HG03060 (cell line): ENCODE data around the gene ENAH.
"Not testable (repeated sequence)": the region's sequence is repeated elsewhere in the genome, so short reads cannot be mapped to it uniquely, and the experiment has no call there.

Source experiments
- ATAC-seq: cut with Tn5 transposase; IDR thresholded peaks from one replicate; pipeline ENCODE4 v1.9.1; 2021; ENCODE audit warnings: low read depth, moderate number of reproducible peaks; ENCODE audit not compliant: unreplicated experiment

Gene ENAH

GRCh38 chr1:225534135-225534534, 118.8 kb downstream of the ENAH start:
- ATAC-seq, result no peak

- ATAC-seq, result no peak
Measured at GRCh38 chr1:225533238-225533637, 119.7 kb downstream of the ENAH start.

DNA sequence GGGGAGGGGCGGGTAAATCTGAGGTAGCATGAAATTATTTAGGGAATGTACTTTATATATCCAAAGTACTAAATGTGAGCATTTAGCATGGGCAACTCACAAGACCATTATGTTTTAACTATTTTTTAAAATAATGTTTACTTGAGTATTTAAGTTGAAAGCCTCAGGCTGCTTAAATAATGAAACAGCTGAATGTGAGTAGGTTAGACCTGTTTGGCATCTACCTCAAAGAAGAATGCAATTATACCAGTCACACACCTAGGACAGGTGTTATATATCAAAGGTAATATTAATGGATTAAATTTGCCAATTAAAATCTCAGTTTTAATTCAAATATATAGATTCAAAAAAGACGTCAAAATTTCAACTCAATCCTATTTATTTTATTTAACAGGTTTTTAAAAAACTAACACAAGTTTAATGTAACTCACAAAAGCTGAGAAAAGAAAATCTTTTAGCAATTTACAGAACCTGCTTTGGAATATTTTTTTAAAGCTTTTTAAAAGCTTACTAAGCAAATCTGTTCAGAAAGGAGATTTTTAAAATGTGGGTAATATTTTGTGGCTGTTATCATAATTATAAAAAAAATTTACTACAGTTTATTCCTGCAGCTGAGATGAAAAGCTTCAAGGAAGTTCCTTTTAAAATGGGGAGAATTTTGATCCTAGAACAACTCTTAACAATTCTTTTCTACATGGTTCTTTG, 120.5 kb downstream of the ENAH start:
- no peak for ATAC-seq

- ATAC-seq, result no peak
Measured at GRCh38 chr1:225529726-225530125, 123.2 kb downstream of the ENAH start.

DNA sequence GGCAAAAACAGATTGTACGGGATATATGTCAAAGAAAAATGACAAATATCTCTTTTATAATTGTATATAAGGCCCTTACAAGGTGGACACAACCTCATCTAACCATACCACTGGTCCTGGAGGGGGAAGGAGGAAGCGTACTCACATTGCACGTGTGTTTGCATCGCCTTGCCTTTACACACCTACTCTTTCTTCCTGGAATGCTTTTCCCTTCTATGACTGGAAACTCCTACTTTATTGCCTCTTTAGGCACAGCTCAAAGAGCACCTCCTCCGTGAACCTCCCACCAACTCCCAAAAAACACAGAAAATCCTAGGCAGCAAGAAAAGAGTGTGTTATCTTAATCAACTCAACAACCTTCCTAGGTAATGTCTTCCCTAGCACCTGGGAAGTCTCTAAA, 125.3 kb downstream of the ENAH start:
- no peak for ATAC-seq

DNA sequence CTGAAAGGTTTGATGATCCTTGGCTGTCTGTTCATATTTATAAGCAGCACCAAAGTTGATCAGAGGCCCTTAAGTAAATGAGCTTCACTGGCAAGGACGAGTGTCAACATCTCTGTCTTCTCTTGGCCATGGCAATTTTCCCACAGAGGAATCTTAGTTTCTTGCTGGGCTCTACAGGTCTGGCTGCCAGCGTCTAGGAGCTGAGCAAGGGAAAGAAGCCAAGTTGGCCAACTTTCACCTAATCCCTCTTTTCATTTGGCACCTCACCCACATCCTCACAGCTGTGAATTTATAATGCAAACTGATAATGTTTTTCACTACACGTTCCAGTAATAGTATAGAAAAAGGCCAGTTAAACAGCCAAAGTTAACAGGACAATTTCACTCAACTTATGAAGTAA, 126.0 kb downstream of the ENAH start:
- no peak for ATAC-seq

- ATAC-seq, result no peak
Measured at GRCh38 chr1:225525377-225525776, 127.5 kb downstream of the ENAH start.

DNA sequence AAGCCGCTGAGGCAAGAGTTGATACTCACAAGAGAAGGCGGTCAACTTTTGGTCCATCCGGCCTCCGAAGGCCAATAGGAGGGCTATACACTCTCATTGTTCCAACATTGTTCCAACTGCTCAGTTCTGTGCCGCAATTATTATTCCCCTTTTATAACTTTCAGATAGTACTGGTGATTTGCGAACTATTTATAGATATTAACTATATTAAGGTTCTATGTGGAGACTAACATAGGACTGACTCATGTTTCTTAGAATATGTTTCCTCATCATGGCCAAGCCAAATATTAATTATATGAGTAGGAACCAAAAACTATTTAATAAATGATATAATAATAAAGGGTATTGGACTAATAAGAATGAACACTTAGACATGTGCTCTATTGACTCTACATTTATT, 128.4 kb downstream of the ENAH start:
- no peak for ATAC-seq

GRCh38 chr1:225523263-225523950, 129.5 kb downstream of the ENAH start:
- no peak for ATAC-seq

DNA sequence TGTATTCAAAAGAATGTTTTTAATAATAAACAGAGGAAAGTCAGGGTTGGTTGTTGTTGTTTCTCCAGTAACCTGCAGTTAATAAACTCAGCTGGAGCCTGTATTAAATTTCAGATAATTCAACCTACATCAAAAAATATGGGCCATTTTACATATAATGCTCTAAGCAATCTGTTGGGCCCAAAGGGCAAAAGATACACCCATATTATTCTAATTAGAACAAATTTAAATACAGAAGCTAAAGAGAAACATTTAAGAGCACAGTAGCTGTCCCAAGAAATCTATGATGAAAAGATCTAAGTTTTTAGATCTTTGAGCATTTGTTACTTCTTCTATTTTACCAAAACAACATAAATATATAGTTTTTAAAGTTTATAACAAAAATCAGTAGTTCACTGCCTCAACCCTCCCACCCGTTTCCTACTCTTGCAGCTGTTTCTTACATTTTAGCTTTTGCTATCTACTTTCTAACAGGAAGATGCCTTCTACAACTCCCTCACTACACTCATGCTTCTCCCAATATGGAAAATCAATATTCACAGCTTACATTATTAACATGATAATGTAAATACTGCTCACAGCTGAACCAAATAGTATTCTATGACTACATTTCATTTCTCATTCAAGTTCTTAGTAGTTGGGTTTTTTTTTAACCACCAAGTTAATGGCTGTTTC, 130.2 kb downstream of the ENAH start:
- ATAC-seq, result no peak

DNA sequence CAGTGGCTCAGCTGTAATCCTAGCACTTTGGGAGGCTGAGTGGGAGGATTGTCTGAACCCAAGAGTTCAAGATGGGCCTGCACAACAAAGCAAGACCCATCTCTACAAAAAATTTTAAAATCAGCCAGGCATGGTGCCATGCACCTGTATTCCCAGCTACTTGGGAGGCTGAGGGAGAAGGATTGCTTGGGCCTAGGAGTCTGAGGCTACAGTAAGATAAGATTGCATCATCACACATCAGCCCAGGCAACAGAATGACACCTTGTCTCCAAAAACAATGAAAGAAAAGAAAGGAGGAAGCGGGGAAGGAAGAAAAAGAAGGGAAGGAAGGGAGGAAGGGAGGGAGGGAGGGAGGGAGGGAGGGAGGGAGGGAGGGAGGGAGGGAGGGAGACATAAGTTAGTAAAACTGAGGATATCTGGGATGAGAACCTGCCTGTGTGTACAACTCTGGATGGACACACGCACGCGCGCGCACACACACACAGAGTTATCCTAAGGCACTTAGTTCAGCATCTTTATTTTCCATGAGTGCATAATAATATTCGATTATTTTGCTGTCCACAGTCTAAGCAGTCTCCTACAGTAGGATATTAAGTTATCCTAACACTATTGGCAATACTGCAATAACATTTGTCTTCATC, 132.2 kb downstream of the ENAH start:
- ATAC-seq, result no peak

GRCh38 chr1:225519166-225519863, 133.6 kb downstream of the ENAH start:
- no peak for ATAC-seq

GRCh38 chr1:225517697-225518096, 135.2 kb downstream of the ENAH start:
- no peak for ATAC-seq

DNA sequence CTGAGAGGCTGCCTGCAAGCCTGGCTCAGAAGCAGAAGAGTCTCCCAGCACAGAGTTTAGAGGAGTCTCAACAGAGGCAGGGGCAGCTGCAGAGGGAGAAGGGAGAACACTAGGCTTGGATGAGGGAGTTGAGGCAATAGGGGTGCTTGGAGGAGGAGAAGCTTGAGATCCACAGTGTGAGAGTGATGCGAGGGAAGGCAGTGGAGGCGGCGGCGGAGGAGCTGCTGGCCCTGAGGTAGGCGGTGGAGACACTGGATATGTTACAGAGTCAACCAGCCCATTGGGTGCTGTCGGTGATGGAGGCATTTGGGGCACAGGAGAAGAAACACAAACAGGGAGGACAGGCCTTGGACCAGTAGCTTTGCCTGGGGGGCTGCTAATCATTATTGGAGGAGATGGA, 135.7 kb downstream of the ENAH start:
- no peak for ATAC-seq

DNA sequence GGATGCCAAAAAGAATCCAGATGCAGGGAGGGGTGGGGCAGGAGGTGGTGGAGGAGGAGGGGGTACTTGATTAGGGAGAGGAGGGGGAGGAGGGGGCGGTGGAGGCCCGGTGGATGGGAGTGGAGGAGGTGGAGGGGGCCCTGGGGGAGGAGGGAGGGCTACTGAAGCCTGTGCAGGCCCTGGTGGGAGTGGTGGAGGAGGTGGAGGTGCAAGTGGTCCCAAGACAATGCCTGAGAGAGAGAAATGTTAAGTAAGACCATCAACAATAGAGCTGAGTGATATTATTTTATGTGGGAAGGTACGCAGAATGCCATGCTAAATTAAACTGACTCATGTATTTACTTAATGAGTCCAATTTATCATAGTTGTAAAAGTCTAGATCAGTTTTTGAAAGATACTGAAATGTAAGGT, 138.2 kb downstream of the ENAH start:
- ATAC-seq, result no peak

- not testable (repeated sequence) for ATAC-seq
Measured at GRCh38 chr1:225513576-225513975, 139.3 kb downstream of the ENAH start.

- no peak for ATAC-seq
Measured at GRCh38 chr1:225511828-225512381, 141.0 kb downstream of the ENAH start.

DNA sequence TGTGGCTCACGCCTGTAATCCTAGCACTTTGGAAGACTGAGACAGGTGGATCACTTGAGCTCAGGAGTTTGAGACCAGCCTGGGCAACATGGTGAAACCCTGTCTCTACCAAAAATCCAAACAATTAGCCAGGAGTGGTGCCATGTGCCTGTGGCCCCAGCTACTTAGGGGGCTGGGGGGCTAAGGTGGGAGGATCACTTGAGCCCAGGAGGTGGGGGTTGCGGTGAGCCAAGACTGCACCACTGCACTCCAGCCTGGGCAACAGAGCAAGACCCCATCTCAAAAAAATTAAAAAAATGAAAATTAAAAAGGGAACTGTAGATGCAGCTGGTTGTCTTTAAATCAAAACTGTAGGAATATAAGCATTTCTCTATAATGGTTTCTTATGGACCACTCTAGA, 142.2 kb downstream of the ENAH start:
- ATAC-seq, result not testable (repeated sequence)

- no peak for ATAC-seq
Measured at GRCh38 chr1:225509770-225510169, 143.2 kb downstream of the ENAH start.

- ATAC-seq, result no peak
Measured at GRCh38 chr1:225509376-225509707, 143.6 kb downstream of the ENAH start.
